Measurements from ENCODE around the gene RANBP17.

Gene RANBP17

DNA sequence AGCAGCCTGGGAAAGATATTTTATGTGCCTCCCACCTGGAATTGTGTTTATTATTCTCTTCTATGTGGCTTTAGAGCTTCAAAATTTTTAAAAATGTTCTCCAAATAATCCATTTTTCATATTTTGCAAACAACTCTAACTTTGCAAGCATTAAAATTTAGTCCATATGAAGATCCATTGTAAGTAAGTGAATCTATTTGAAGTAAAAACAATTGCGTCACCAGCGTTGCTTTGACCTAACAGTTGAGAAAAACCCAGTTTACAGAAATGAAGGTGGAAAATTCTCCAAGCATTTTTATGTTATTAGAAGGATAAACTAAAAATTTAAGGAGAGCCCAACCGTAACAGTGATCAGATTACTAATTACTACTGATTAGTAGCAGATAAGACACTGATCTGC, 408.3 kb downstream of the RANBP17 start:
- ATAC-seq: no peak
- TF ChIP-seq ZNF8 (CRISPR knock-in tag; IDR thresholded peaks at IDR 0.05) (no peak), ZC3H10 (CRISPR knock-in tag; IDR thresholded peaks at IDR 0.05) (no peak), ARNTL (CRISPR knock-in tag; IDR thresholded peaks at IDR 0.05; ENCODE audit: borderline replicate concordance, low read depth) (no peak), BACH2 (CRISPR knock-in tag; IDR thresholded peaks at IDR 0.05; ENCODE audit: borderline replicate concordance) (no peak), CSRNP3 (CRISPR knock-in tag; IDR thresholded peaks at IDR 0.05) (no peak), TOX (CRISPR knock-in tag; IDR thresholded peaks at IDR 0.05; ENCODE audit: borderline replicate concordance) (no peak), ZNF565 (CRISPR knock-in tag; conservative IDR thresholded peaks at IDR 0.05; ENCODE audit: low read depth) (no peak), TCF4 (CRISPR knock-in tag; IDR thresholded peaks at IDR 0.05; ENCODE audit: borderline replicate concordance) (no peak), ZFP3 (CRISPR knock-in tag; IDR thresholded peaks at IDR 0.05) (no peak), GLIS3 (CRISPR knock-in tag; IDR thresholded peaks at IDR 0.05) (no peak), OSR1 (CRISPR knock-in tag; IDR thresholded peaks at IDR 0.05) (no peak)

DNA sequence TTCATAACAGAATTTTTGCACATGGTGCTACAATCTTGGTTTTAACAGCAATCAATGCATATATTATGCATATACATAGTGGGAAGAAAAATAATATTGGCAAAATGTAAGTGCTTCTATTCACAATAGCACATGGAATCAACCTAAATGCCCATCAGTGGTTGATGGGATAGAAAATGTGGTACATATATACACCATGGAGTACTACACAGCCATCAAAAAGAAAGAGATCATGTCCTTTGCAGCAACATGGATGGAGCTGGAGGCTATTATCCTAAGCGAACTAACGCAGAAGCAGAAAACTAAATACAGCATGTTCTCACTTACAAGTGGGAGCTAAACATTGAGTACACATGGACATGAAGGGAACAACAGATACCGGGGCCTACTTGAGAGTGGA, 410.0 kb downstream of the RANBP17 start:
- no peak for TF ChIP-seq ZFP3 (CRISPR knock-in tag; IDR thresholded peaks at IDR 0.05)
- TF ChIP-seq ZNF70 (CRISPR knock-in tag; IDR thresholded peaks at IDR 0.05): peak; percentile 60; the same call in 1 of the 2 replicates
- peak; percentile 95 for TF ChIP-seq ZNF8 (CRISPR knock-in tag; IDR thresholded peaks at IDR 0.05)
- ATAC-seq: no peak

- TF ChIP-seq POU6F1 (CRISPR knock-in tag; IDR thresholded peaks at IDR 0.05; ENCODE audit: borderline replicate concordance, low read depth) (no peak), PATZ1 (CRISPR knock-in tag; IDR thresholded peaks at IDR 0.05; ENCODE audit: borderline replicate concordance) (no peak)
- ATAC-seq: peak; percentile 77
These were observed 411.5 kb downstream of the RANBP17 start for GRCh38 chr5:171272996-171273970.

- TF ChIP-seq ISL1 (CRISPR knock-in tag; IDR thresholded peaks at IDR 0.05): peak; percentile 48
- no peak for TF ChIP-seq CSDC2 (CRISPR knock-in tag; IDR thresholded peaks at IDR 0.05)
- ATAC-seq: no peak
These were observed 414.2 kb downstream of the RANBP17 start for GRCh38 chr5:171275841-171276544.

DNA sequence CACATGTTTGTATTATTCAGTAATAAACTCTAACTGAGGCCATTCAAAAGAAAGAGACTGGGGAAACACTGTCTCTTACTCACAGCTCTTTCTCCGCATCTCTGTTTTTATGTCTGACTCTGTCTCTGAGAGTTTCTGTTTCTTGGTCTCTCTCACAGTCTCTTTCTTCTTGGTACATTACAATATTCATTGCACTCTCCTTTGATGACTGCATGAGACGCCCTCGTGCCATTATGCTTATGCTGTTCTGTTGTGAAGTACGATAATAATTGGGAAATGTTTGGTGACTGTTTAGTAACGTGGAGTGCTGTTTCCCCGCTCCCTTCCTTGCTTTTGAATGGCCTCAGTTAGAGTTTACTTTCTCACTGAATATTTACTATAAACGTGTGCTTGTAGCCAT, 421.9 kb downstream of the RANBP17 start:
- TF ChIP-seq ZFP30 (CRISPR knock-in tag; IDR thresholded peaks at IDR 0.05): no peak
- TF ChIP-seq ZC3H10 (CRISPR knock-in tag; IDR thresholded peaks at IDR 0.05): no peak
- TF ChIP-seq, protein P1, sequence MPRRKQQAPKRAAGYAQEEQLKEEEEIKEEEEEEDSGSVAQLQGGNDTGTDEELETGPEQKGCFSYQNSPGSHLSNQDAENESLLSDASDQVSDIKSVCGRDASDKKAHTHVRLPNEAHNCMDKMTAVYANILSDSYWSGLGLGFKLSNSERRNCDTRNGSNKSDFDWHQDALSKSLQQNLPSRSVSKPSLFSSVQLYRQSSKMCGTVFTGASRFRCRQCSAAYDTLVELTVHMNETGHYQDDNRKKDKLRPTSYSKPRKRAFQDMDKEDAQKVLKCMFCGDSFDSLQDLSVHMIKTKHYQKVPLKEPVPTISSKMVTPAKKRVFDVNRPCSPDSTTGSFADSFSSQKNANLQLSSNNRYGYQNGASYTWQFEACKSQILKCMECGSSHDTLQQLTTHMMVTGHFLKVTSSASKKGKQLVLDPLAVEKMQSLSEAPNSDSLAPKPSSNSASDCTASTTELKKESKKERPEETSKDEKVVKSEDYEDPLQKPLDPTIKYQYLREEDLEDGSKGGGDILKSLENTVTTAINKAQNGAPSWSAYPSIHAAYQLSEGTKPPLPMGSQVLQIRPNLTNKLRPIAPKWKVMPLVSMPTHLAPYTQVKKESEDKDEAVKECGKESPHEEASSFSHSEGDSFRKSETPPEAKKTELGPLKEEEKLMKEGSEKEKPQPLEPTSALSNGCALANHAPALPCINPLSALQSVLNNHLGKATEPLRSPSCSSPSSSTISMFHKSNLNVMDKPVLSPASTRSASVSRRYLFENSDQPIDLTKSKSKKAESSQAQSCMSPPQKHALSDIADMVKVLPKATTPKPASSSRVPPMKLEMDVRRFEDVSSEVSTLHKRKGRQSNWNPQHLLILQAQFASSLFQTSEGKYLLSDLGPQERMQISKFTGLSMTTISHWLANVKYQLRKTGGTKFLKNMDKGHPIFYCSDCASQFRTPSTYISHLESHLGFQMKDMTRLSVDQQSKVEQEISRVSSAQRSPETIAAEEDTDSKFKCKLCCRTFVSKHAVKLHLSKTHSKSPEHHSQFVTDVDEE (CRISPR knock-in tag; IDR thresholded peaks at IDR 0.05): no peak
- TF ChIP-seq ZFP3 (CRISPR knock-in tag; IDR thresholded peaks at IDR 0.05): no peak
- no peak for TF ChIP-seq PATZ1 (CRISPR knock-in tag; IDR thresholded peaks at IDR 0.05; ENCODE audit: borderline replicate concordance)
- TF ChIP-seq RARB (CRISPR knock-in tag; IDR thresholded peaks at IDR 0.05): no peak
- TF ChIP-seq TOX (CRISPR knock-in tag; IDR thresholded peaks at IDR 0.05; ENCODE audit: borderline replicate concordance): no peak
- no peak for TF ChIP-seq POU6F1 (CRISPR knock-in tag; IDR thresholded peaks at IDR 0.05; ENCODE audit: borderline replicate concordance, low read depth)
- TF ChIP-seq BACH2 (CRISPR knock-in tag; IDR thresholded peaks at IDR 0.05; ENCODE audit: borderline replicate concordance): no peak
- TF ChIP-seq SNAI2 (CRISPR knock-in tag; IDR thresholded peaks at IDR 0.05): no peak
- no peak for TF ChIP-seq ARNTL (CRISPR knock-in tag; IDR thresholded peaks at IDR 0.05; ENCODE audit: borderline replicate concordance, low read depth)
- no peak for ATAC-seq

All from SK-N-SH treated with all-trans-retinoic acid at 6 μM for 48 hours (cell line).